DND-41 (cell line): ENCODE data around the gene DCTN1.

ENCODE experiments used
- ATAC-seq: fragments of 200-7000 bp; cut with Tn5 transposase; 3 replicates; pipeline ENCODE4 v1.9.1; 2021; ENCODE audit warnings: low read depth; ENCODE audit not compliant: insufficient read depth
- DNase-seq: peaks from one replicate; pipeline ENCODE4 v3.0.0-alpha.2; 2020
- H2AFZ ChIP-seq: 2 replicates; pipeline ENCODE4 v1.6.0; 2012; ENCODE audit warnings: low read depth, low read length
- H3K27ac ChIP-seq: 2 replicates; pipeline ENCODE4 v1.5.1; 2012; ENCODE audit warnings: low read length, inconsistent platforms
- H3K27me3 ChIP-seq: fragments of 200-600 bp; sonication (generic); 2 replicates; pipeline ENCODE4 v1.6.0; 2012; ENCODE audit warnings: low read length, mild to moderate bottlenecking, inconsistent platforms; ENCODE audit not compliant: insufficient read depth, poor library complexity
- H3K36me3 ChIP-seq: 2 replicates; pipeline ENCODE4 v1.5.1; 2012; ENCODE audit warnings: low read length, inconsistent platforms; ENCODE audit not compliant: insufficient read depth
- H3K4me1 ChIP-seq: 2 replicates; pipeline ENCODE4 v1.5.1; 2012; ENCODE audit warnings: mild to moderate bottlenecking, low read length; ENCODE audit not compliant: insufficient read depth
- H3K4me2 ChIP-seq: 2 replicates; pipeline ENCODE4 v1.6.0; 2012; ENCODE audit warnings: mild to moderate bottlenecking, moderate library complexity, low read length, inconsistent platforms; ENCODE audit not compliant: insufficient read depth
- H3K4me3 ChIP-seq, 2 experiments: fragments of 200-600 bp in 1 of 2; shearing (Covaris generic) in 1 of 2; 2 replicates each; pipeline ENCODE4 v1.5.1; 2012 to 2016; ENCODE audit warnings: inconsistent platforms in 2 of 2, low read length in 2 of 2, mild to moderate bottlenecking in 2 of 2, low read depth in 1 of 2, moderate library complexity in 1 of 2
- H3K79me2 ChIP-seq: 2 replicates; pipeline ENCODE4 v1.6.0; 2012; ENCODE audit warnings: low read length, inconsistent platforms; ENCODE audit not compliant: insufficient read depth
- H3K9ac ChIP-seq: 2 replicates; pipeline ENCODE4 v1.6.0; 2012; ENCODE audit warnings: low read depth, mild to moderate bottlenecking, inconsistent platforms, low read length, moderate library complexity
- H3K9me3 ChIP-seq: 2 replicates; pipeline ENCODE4 v1.5.1; 2012; ENCODE audit warnings: low read length, moderate library complexity, mild to moderate bottlenecking, inconsistent platforms; ENCODE audit not compliant: insufficient read depth, severe bottlenecking
- H4K20me1 ChIP-seq: 2 replicates; pipeline ENCODE4 v1.6.0; 2012; ENCODE audit warnings: low read length; ENCODE audit not compliant: insufficient read depth
- CTCF ChIP-seq: IDR thresholded peaks from 2 replicates; pipeline ENCODE4 v1.5.1; 2012; ENCODE audit warnings: borderline replicate concordance, low read length, moderate library complexity, mild to moderate bottlenecking; ENCODE audit not compliant: poor library complexity, severe bottlenecking; ENCODE audit errors: extremely low read depth
- EZH2 ChIP-seq: IDR thresholded peaks from 3 replicates; pipeline ENCODE4 v1.6.1; 2012; ENCODE audit warnings: borderline replicate concordance, low read depth, mild to moderate bottlenecking, moderate library complexity, low read length, inconsistent platforms; ENCODE audit not compliant: severe bottlenecking

The DCTN1 gene

GRCh38 chr2:74387346-74387745 lies 7.2 kb upstream of the DCTN1 start:
- Histone ChIP-seq H2AFZ (no peak overlapping the region), H3K27ac (no peak overlapping the region), H3K4me1 (peaks cover 31% of the 10 kb centered on the region), H3K79me2 (peaks cover 91% of the 10 kb centered on the region), H3K9me3 (no peaks in the 10 kb centered on the region), H3K27me3 (no peaks in the 10 kb centered on the region), H3K4me2 (no peak overlapping the region), H3K9ac (no peak overlapping the region), H4K20me1 (peaks cover 15% of the 10 kb centered on the region; the same call in 1 of the 2 replicates), H3K36me3 (peaks cover 26% of the 10 kb centered on the region), H3K4me3 (no peak overlapping the region)
- DNase-seq (no peak), ATAC-seq (no peak)
- TF ChIP-seq CTCF: no peak
- no peak for TF ChIP-seq EZH2

GRCh38 chr2:74385396-74385795 lies 5.3 kb upstream of the DCTN1 start:
- no peak for TF ChIP-seq EZH2
- no peak for ATAC-seq
- Histone ChIP-seq H3K4me1 (peaks cover 23% of the 10 kb centered on the region), H3K79me2 (peaks cover 96% of the 10 kb centered on the region), H3K36me3 (peaks cover 29% of the 10 kb centered on the region), H4K20me1 (peaks cover 29% of the 10 kb centered on the region; the same call in 1 of the 2 replicates), H3K4me3 (no peak overlapping the region), H3K27ac (no peak overlapping the region), H3K27me3 (no peaks in the 10 kb centered on the region), H3K4me2 (no peak overlapping the region), H2AFZ (no peak overlapping the region), H3K9me3 (no peaks in the 10 kb centered on the region), H3K9ac (no peak overlapping the region)
- no peak for DNase-seq

GRCh38 chr2:74384051-74384450 lies 3.9 kb upstream of the DCTN1 start:
- no peak for ATAC-seq
- H3K9me3 ChIP-seq: no peaks in the 10 kb centered on the region
- no peak overlapping the region for H2AFZ ChIP-seq
- H3K27ac ChIP-seq: no peak overlapping the region
- DNase-seq: no peak
- H3K4me2 ChIP-seq: no peak overlapping the region
- peaks cover 96% of the 10 kb centered on the region for H3K79me2 ChIP-seq
- H3K36me3 ChIP-seq: peaks cover 25% of the 10 kb centered on the region
- H3K4me1 ChIP-seq: peaks cover 17% of the 10 kb centered on the region
- H3K27me3 ChIP-seq: no peaks in the 10 kb centered on the region
- H3K4me3 ChIP-seq: no peak overlapping the region
- no peak overlapping the region for H3K9ac ChIP-seq
- TF ChIP-seq CTCF (no peak), EZH2 (no peak)
- peaks cover 39% of the 10 kb centered on the region for H4K20me1 ChIP-seq

- H3K4me3 ChIP-seq: no peak overlapping the region
- no peak for DNase-seq
- peaks cover 11% of the 10 kb centered on the region for H3K4me1 ChIP-seq
- H3K4me2 ChIP-seq: no peak overlapping the region
- H3K9me3 ChIP-seq: no peaks in the 10 kb centered on the region
- TF ChIP-seq CTCF: no peak
- peaks cover 25% of the 10 kb centered on the region for H3K36me3 ChIP-seq
- H3K27ac ChIP-seq: no peak overlapping the region
- H3K79me2 ChIP-seq: peaks cover 91% of the 10 kb centered on the region
- no peaks in the 10 kb centered on the region for H3K27me3 ChIP-seq
- ATAC-seq: no peak
- no peak overlapping the region for H2AFZ ChIP-seq
- peaks cover 45% of the 10 kb centered on the region for H4K20me1 ChIP-seq
- no peak overlapping the region for H3K9ac ChIP-seq
These were observed 3.1 kb upstream of the DCTN1 start for GRCh38 chr2:74383254-74383653.
